ENCODE results near the gene CD48. TPM values are rescaled to one million over a fixed set of nuclear protein-coding genes. Genes with fewer than 3 reads are reported as not detected.

The CD48 gene
- total RNA-seq, 1 donor from 2014 or later: 0.56 TPM

DNA sequence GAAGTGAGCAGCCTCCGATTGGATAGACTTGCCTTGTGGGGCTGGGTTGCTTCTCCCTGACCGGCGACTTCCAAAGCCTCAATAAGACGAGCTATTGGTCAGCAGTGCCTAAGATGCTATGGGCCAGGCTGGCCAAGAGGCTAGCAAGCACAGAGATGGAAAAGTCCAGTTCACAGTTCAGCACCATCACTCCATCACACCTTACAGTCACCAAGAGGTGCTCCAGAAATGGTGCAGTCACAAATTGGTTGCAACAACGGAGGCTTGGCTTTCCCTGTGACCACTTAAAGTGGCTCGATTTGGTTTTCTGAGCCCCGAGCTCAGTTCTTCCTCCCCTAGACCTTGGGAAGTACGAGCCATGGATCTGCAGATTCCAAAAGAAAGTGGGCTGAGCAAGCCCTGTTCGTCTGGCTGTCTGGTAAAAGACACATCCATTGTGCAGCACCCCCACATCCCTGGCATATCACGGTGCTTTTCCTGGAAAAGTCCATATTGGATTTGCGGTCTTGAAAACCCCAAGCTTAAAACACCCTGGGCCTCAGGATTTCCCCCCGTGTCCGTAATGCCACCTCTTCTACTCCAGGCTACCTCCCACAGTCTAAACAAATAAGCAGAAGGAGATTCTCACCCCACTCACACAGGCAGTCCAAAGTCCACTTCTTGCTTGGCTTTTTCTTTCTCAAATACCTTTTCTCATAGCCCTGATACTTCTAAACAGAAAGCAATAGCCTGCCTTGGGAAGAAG is 66.1 kb downstream of the CD48 start:
- H3K9me3 Mint-ChIP-seq: no peaks in the 10 kb centered on the region
- TF ChIP-seq, protein P1, sequence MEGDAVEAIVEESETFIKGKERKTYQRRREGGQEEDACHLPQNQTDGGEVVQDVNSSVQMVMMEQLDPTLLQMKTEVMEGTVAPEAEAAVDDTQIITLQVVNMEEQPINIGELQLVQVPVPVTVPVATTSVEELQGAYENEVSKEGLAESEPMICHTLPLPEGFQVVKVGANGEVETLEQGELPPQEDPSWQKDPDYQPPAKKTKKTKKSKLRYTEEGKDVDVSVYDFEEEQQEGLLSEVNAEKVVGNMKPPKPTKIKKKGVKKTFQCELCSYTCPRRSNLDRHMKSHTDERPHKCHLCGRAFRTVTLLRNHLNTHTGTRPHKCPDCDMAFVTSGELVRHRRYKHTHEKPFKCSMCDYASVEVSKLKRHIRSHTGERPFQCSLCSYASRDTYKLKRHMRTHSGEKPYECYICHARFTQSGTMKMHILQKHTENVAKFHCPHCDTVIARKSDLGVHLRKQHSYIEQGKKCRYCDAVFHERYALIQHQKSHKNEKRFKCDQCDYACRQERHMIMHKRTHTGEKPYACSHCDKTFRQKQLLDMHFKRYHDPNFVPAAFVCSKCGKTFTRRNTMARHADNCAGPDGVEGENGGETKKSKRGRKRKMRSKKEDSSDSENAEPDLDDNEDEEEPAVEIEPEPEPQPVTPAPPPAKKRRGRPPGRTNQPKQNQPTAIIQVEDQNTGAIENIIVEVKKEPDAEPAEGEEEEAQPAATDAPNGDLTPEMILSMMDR (IDR thresholded peaks at IDR 0.05; ENCODE audit: unreplicated experiment): no peak
- no peak overlapping the region for H3K27ac Mint-ChIP-seq
- no peaks in the 10 kb centered on the region for H3K4me1 Mint-ChIP-seq
- H3K36me3 Mint-ChIP-seq: no peaks in the 10 kb centered on the region
- peaks cover 4% of the 10 kb centered on the region for H3K27me3 Mint-ChIP-seq (ENCODE audit: low read depth)
- no peak overlapping the region for H3K4me3 Mint-ChIP-seq
- no peak for DNase-seq (ENCODE audit: low spot score in 2 of 2, unreplicated experiment in 2 of 2)

DNA sequence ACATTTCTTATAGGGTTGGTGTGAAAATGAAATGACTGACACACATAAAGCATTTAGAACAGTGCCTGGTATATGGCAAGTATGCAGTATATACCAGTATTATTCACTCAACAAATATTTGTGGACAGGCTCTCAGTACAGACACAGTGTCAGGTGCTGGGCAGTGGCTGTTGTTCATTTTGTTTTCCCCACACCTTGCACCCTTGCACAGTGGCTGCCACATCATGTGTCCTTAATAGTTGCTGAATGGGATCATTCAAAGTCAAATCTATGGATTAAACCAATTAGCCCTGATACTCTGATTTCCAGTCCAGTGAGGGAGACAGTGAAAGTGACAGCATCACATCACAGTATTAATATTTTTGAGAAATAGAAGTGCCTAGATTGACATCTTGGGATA is 67.2 kb downstream of the CD48 start:
- Mint-ChIP-seq H3K4me3 (no peak overlapping the region), H3K27ac (no peak overlapping the region), H3K9me3 (no peaks in the 10 kb centered on the region), H3K36me3 (no peaks in the 10 kb centered on the region), H3K4me1 (peaks cover 6% of the 10 kb centered on the region), H3K27me3 (ENCODE audit: low read depth) (peaks cover 4% of the 10 kb centered on the region)
- DNase-seq (ENCODE audit: low spot score in 2 of 2, unreplicated experiment in 2 of 2): no peak
- TF ChIP-seq, protein P1 (IDR thresholded peaks at IDR 0.05; ENCODE audit: unreplicated experiment): no peak

DNA sequence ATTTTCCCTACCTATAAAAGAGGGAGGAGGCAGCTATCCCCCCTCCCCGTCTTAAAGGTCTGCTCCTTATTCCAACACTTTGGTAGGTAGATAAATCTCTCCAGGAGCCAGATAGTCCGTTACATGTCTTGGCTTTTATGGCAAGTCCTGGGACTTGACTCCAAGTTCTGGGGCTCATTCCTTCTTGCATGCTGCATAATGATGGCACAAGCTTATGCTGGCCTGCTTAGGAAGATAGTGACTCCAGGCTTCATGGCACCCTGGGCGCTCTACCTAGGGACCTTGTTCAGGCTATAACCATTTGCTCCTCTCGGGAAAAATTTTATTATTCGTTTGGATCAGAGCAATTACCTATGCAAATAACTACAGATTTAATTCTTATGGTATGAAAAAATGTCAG is 68.5 kb downstream of the CD48 start:
- TF ChIP-seq, protein P1 (IDR thresholded peaks at IDR 0.05; ENCODE audit: unreplicated experiment): no peak
- Mint-ChIP-seq H3K4me1 (peaks cover 16% of the 10 kb centered on the region), H3K27me3 (ENCODE audit: low read depth) (peaks cover 4% of the 10 kb centered on the region), H3K4me3 (no peak overlapping the region), H3K27ac (no peak overlapping the region), H3K36me3 (no peaks in the 10 kb centered on the region), H3K9me3 (no peaks in the 10 kb centered on the region)
- no peak for DNase-seq (ENCODE audit: low spot score in 2 of 2, unreplicated experiment in 2 of 2)

DNA sequence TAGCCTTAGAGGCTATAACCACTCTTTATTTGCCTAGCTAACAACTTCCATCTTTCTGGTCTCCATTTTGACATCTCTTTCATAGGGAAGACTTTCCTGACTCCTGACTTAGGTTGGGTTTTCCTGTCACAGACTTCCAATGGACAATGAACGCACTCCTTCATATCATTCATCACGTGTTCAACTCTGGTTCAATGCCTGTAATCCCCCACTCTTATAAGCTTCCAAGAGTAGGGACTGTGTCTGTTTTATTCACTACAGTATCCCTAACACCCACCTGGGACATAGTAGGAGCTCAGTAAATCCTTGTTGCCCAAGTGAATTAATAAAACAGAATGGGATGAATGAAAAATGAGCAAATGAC is 69.4 kb downstream of the CD48 start:
- Mint-ChIP-seq H3K4me1 (peaks cover 24% of the 10 kb centered on the region), H3K4me3 (no peak overlapping the region), H3K27me3 (ENCODE audit: low read depth) (peaks cover 4% of the 10 kb centered on the region), H3K9me3 (no peaks in the 10 kb centered on the region), H3K27ac (no peak overlapping the region), H3K36me3 (no peaks in the 10 kb centered on the region)
- TF ChIP-seq, protein P1 (IDR thresholded peaks at IDR 0.05; ENCODE audit: unreplicated experiment): no peak
- no peak for DNase-seq (ENCODE audit: low spot score in 2 of 2, unreplicated experiment in 2 of 2)

DNA sequence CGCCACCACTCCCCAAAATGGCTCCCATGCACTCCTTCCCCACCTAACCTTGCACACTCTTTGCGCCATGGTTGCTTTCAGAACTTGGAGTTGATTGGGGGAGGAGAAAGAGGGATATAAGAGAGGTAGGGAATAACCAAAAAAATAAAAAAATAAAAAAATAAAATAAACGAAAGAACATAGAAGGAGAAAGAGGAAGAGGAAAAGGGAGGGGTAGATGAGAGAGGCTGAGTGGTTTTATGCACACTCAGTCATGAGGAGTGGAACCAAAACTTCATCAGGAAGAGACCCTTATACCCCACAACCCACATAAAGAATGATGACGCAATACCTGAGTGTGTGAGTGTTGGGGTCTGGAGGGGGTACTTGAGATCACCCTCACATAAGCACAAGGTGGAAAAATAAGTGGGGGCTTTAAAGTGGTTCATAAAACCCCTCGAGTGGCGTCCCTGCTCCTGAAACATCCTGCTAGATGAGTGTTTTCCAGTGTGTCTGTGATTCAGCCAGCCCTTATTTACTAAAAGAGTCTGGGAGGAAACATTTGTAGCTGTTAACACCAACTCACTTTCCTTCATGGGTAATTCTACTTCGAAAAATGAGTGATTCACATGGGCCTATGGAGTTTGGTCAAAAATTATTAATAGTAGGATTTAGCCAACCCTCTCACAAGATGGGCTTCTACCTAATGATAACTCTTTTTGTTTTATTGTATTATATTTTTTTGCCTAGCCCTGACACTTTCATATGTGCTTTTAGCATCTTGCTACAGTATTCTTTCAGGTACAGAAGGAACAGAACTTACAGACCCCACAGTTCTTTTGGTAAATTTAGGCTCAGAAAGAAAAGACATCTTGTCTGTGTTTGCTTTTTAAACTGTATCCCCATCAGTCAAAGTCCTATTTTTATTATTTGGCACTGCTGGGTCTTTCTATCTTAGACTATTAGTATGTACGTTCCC is 70.0 kb downstream of the CD48 start:
- Mint-ChIP-seq H3K36me3 (no peaks in the 10 kb centered on the region), H3K27me3 (ENCODE audit: low read depth) (peaks cover 4% of the 10 kb centered on the region), H3K4me1 (peaks cover 30% of the 10 kb centered on the region), H3K9me3 (no peaks in the 10 kb centered on the region), H3K27ac (no peak overlapping the region), H3K4me3 (no peak overlapping the region)
- DNase-seq (ENCODE audit: low spot score in 2 of 2, unreplicated experiment in 2 of 2): no peak
- TF ChIP-seq, protein P1 (IDR thresholded peaks at IDR 0.05; ENCODE audit: unreplicated experiment): no peak
